ENCODE data around the gene NIBAN1. TPM values are rescaled to one million over a fixed set of nuclear protein-coding genes. Genes with fewer than 3 reads are reported as not detected.

NIBAN1 gene
- total RNA-seq (100 to 1,000 TPM; 185 to 229 TPM), polyA plus RNA-seq (10 to 100 TPM; 54.9 to 71.4 TPM)
- long read RNA-seq, donor 1, full-length matches to known transcripts, result 376 of 717 reads
- long read RNA-seq, donor 1, partial matches to known transcripts, result 121 of 717 reads
- long read RNA-seq, donor 1, other reads (novel, unspliced or antisense), result 220 of 717 reads
- long read RNA-seq, donor 2, full-length matches to known transcripts, result 44 of 136 reads
- long read RNA-seq, donor 2, partial matches to known transcripts, result 17 of 136 reads
- long read RNA-seq, donor 2, other reads (novel, unspliced or antisense), result 75 of 136 reads

GRCh38 chr1:184974056-184974836 is at the start of gene NIBAN1:
Gene NIBAN1 (minus strand): TSS chr1:184974508. CDS start chr1:184974356, 152 bp downstream.
- intact Hi-C loops (cut with DNase I), result loop anchor here (2.0 to 5.0 kb wide), 3 partner anchors 92 to 163 kb away; no protein-coding TSS in a partner anchor
- WGBS, 2 donors, result 0% methylated on average over 54 to 70 of the region's 70 CpGs

GRCh38 chr1:185017966-185018365 is 43.7 kb upstream of the NIBAN1 start:
- intact Hi-C loops (cut with DNase I), result no loop called here
- no peak overlapping the region for H3K4me3 ChIP-seq (ENCODE audit: low read length in 2 of 2)
- no peaks in the 10 kb centered on the region for H3K4me1 ChIP-seq (ENCODE audit: control insufficient read depth in 1 of 2, insufficient read depth in 2 of 2, low read length in 2 of 2)
- H3K27me3 ChIP-seq (ENCODE audit: control insufficient read depth in 1 of 2, insufficient read depth in 2 of 2, low read length in 1 of 2), result no peaks in the 10 kb centered on the region
- DNase-seq, result no peak
- H3K27ac ChIP-seq (ENCODE audit: low read depth in 1 of 2, low read length in 2 of 2), result no peak overlapping the region
- no peaks in the 10 kb centered on the region for H3K36me3 ChIP-seq (ENCODE audit: control insufficient read depth in 1 of 2, insufficient read depth in 2 of 2, low read length in 1 of 2)
- no peaks in the 10 kb centered on the region for H3K9me3 ChIP-seq (ENCODE audit: control insufficient read depth, low read length)
- ATAC-seq (ENCODE audit: low FRiP score), result no peak
- 92 to 94% methylated on average over 3 of the region's 3 CpGs for WGBS, 2 donors

More at GRCh38 chr1:184974056-184974836, at the start of gene NIBAN1:
- ATAC-seq (ENCODE audit: low FRiP score), result peak; percentile 85
- Histone ChIP-seq H3K36me3 (ENCODE audit: control insufficient read depth in 1 of 2, insufficient read depth in 2 of 2, low read length in 1 of 2) (no peaks in the 10 kb centered on the region), H3K27me3 (ENCODE audit: control insufficient read depth in 1 of 2, insufficient read depth in 2 of 2, low read length in 1 of 2) (no peaks in the 10 kb centered on the region), H3K4me1 (ENCODE audit: control insufficient read depth in 1 of 2, insufficient read depth in 2 of 2, low read length in 2 of 2) (peaks cover 1 to 10% of the 10 kb centered on the region in 2 donors), H3K4me3 (ENCODE audit: low read length in 2 of 2) (peak within 1 kb of the TSS; percentile 64 to 100), H3K9me3 (ENCODE audit: control insufficient read depth, low read length) (no peaks in the 10 kb centered on the region), H3K27ac (ENCODE audit: low read depth in 1 of 2, low read length in 2 of 2) (peak within 1 kb of the TSS; percentile 81 to 96)
- DNase-seq, result peak; percentile 90 to 92

- intact Hi-C loops (cut with DNase I), result no loop called here
- Histone ChIP-seq H3K36me3 (ENCODE audit: control insufficient read depth in 1 of 2, insufficient read depth in 2 of 2, low read length in 1 of 2) (no peaks in the 10 kb centered on the region), H3K4me1 (ENCODE audit: control insufficient read depth in 1 of 2, insufficient read depth in 2 of 2, low read length in 2 of 2) (no peaks in the 10 kb centered on the region), H3K27me3 (ENCODE audit: control insufficient read depth in 1 of 2, insufficient read depth in 2 of 2, low read length in 1 of 2) (no peaks in the 10 kb centered on the region), H3K9me3 (ENCODE audit: control insufficient read depth, low read length) (no peaks in the 10 kb centered on the region), H3K27ac (ENCODE audit: low read depth in 1 of 2, low read length in 2 of 2) (no peak overlapping the region), H3K4me3 (ENCODE audit: low read length in 2 of 2) (no peak overlapping the region)
- DNase-seq (no peak), ATAC-seq (ENCODE audit: low FRiP score) (no peak)
- WGBS, 2 donors, result 75 to 76% methylated on average over 2 of the region's 2 CpGs
Observed at GRCh38 chr1:185017338-185017737, 43.0 kb upstream of the NIBAN1 start.

GRCh38 chr1:185016880-185017279 is 42.6 kb upstream of the NIBAN1 start:
- ATAC-seq (ENCODE audit: low FRiP score), result no peak
- no peaks in the 10 kb centered on the region for H3K9me3 ChIP-seq (ENCODE audit: control insufficient read depth, low read length)

GRCh38 chr1:185015631-185016030 is 41.3 kb upstream of the NIBAN1 start:
- no peak for DNase-seq
- Histone ChIP-seq H3K9me3 (ENCODE audit: control insufficient read depth, low read length) (no peaks in the 10 kb centered on the region), H3K27ac (ENCODE audit: low read depth in 1 of 2, low read length in 2 of 2) (no peak overlapping the region), H3K36me3 (ENCODE audit: control insufficient read depth in 1 of 2, insufficient read depth in 2 of 2, low read length in 1 of 2) (no peaks in the 10 kb centered on the region), H3K4me1 (ENCODE audit: control insufficient read depth in 1 of 2, insufficient read depth in 2 of 2, low read length in 2 of 2) (no peaks in the 10 kb centered on the region), H3K27me3 (ENCODE audit: control insufficient read depth in 1 of 2, insufficient read depth in 2 of 2, low read length in 1 of 2) (no peaks in the 10 kb centered on the region), H3K4me3 (ENCODE audit: low read length in 2 of 2) (no peak overlapping the region)
- intact Hi-C loops (cut with DNase I), result no loop called here
- no peak for ATAC-seq (ENCODE audit: low FRiP score)
- 96 to 97% methylated on average over 3 of the region's 3 CpGs for WGBS, 2 donors

More at GRCh38 chr1:185016880-185017279, 42.6 kb upstream of the NIBAN1 start:
- Histone ChIP-seq H3K4me1 (ENCODE audit: control insufficient read depth in 1 of 2, insufficient read depth in 2 of 2, low read length in 2 of 2) (no peaks in the 10 kb centered on the region), H3K36me3 (ENCODE audit: control insufficient read depth in 1 of 2, insufficient read depth in 2 of 2, low read length in 1 of 2) (no peaks in the 10 kb centered on the region), H3K27ac (ENCODE audit: low read depth in 1 of 2, low read length in 2 of 2) (no peak overlapping the region), H3K27me3 (ENCODE audit: control insufficient read depth in 1 of 2, insufficient read depth in 2 of 2, low read length in 1 of 2) (no peaks in the 10 kb centered on the region), H3K4me3 (ENCODE audit: low read length in 2 of 2) (no peak overlapping the region)
- WGBS, 2 donors, result 80 to 84% methylated on average over 2 of the region's 2 CpGs
- intact Hi-C loops (cut with DNase I), result no loop called here
- no peak for DNase-seq

- H3K4me3 ChIP-seq (ENCODE audit: low read length in 2 of 2), result no peak overlapping the region
- DNase-seq (no peak), ATAC-seq (ENCODE audit: low FRiP score) (no peak)
- 95 to 96% methylated on average over 3 of the region's 3 CpGs for WGBS, 2 donors
- H3K9me3 ChIP-seq (ENCODE audit: control insufficient read depth, low read length), result no peaks in the 10 kb centered on the region
- no peaks in the 10 kb centered on the region for H3K4me1 ChIP-seq (ENCODE audit: control insufficient read depth in 1 of 2, insufficient read depth in 2 of 2, low read length in 2 of 2)
- no peak overlapping the region for H3K27ac ChIP-seq (ENCODE audit: low read depth in 1 of 2, low read length in 2 of 2)
- H3K36me3 ChIP-seq (ENCODE audit: control insufficient read depth in 1 of 2, insufficient read depth in 2 of 2, low read length in 1 of 2), result no peaks in the 10 kb centered on the region
- intact Hi-C loops (cut with DNase I), result no loop called here
- no peaks in the 10 kb centered on the region for H3K27me3 ChIP-seq (ENCODE audit: control insufficient read depth in 1 of 2, insufficient read depth in 2 of 2, low read length in 1 of 2)
Observed at GRCh38 chr1:185014941-185015340, 40.6 kb upstream of the NIBAN1 start.

GRCh38 chr1:185010361-185010760 is 36.1 kb upstream of the NIBAN1 start:
- H3K4me3 ChIP-seq (ENCODE audit: low read length in 2 of 2), result no peak overlapping the region
- DNase-seq (no peak), ATAC-seq (ENCODE audit: low FRiP score) (no peak)
- H3K27ac ChIP-seq (ENCODE audit: low read depth in 1 of 2, low read length in 2 of 2), result no peak overlapping the region
- no peaks in the 10 kb centered on the region for H3K36me3 ChIP-seq (ENCODE audit: control insufficient read depth in 1 of 2, insufficient read depth in 2 of 2, low read length in 1 of 2)
- no peaks in the 10 kb centered on the region for H3K9me3 ChIP-seq (ENCODE audit: control insufficient read depth, low read length)
- H3K4me1 ChIP-seq (ENCODE audit: control insufficient read depth in 1 of 2, insufficient read depth in 2 of 2, low read length in 2 of 2), result no peaks in the 10 kb centered on the region
- intact Hi-C loops (cut with DNase I), result no loop called here
- H3K27me3 ChIP-seq (ENCODE audit: control insufficient read depth in 1 of 2, insufficient read depth in 2 of 2, low read length in 1 of 2), result no peaks in the 10 kb centered on the region

- no peak for ATAC-seq (ENCODE audit: low FRiP score)
- no peak for DNase-seq
- Histone ChIP-seq H3K27me3 (ENCODE audit: control insufficient read depth in 1 of 2, insufficient read depth in 2 of 2, low read length in 1 of 2) (no peaks in the 10 kb centered on the region), H3K4me3 (ENCODE audit: low read length in 2 of 2) (no peak overlapping the region), H3K36me3 (ENCODE audit: control insufficient read depth in 1 of 2, insufficient read depth in 2 of 2, low read length in 1 of 2) (no peaks in the 10 kb centered on the region), H3K27ac (ENCODE audit: low read depth in 1 of 2, low read length in 2 of 2) (no peak overlapping the region), H3K4me1 (ENCODE audit: control insufficient read depth in 1 of 2, insufficient read depth in 2 of 2, low read length in 2 of 2) (no peaks in the 10 kb centered on the region), H3K9me3 (ENCODE audit: control insufficient read depth, low read length) (no peaks in the 10 kb centered on the region)
- intact Hi-C loops (cut with DNase I), result no loop called here
Observed at GRCh38 chr1:185008838-185009237, 34.5 kb upstream of the NIBAN1 start.
